Adipose tissue (tissue), 3 donors: Measurements from ENCODE around the gene CSAG1. TPM values are rescaled to one million over a fixed set of nuclear protein-coding genes. Genes with fewer than 3 reads are reported as not detected.
"Not testable (repeated sequence)": the region's sequence is repeated elsewhere in the genome, so short reads cannot be mapped to it uniquely, and the experiment has no call there.

ENCODE experiments used
- H3K27ac ChIP-seq: one replicate; pipeline ENCODE4 v1.5.1; 2013; ENCODE audit warnings: low read depth, low read length
- WGBS, 3 donors: extraction: QIAGEN DNeasy Blood & Tissue Kit; methylation state at CpG; one replicate each; pipeline ENCODE4 v1.1.7; 2013; 5-methylcytosine and 5-hydroxymethylcytosine counted together
- polyA plus RNA-seq, 3 donors: library from polyadenylated mRNA; stranded (reverse); fragments of 200-250 nt; gene quantifications; one replicate each; pipeline ENCODE4 v1.2.3, GENCODE V29; 2013
- donor health status: healthy with polysubstance abuse.
- donor health status: Bipolar disorder and iron deficiency.
- donor health status: healthy.

Gene CSAG1, protein sequence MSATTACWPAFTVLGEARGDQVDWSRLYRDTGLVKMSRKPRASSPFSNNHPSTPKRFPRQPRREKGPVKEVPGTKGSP
- not detected for polyA plus RNA-seq

DNA sequence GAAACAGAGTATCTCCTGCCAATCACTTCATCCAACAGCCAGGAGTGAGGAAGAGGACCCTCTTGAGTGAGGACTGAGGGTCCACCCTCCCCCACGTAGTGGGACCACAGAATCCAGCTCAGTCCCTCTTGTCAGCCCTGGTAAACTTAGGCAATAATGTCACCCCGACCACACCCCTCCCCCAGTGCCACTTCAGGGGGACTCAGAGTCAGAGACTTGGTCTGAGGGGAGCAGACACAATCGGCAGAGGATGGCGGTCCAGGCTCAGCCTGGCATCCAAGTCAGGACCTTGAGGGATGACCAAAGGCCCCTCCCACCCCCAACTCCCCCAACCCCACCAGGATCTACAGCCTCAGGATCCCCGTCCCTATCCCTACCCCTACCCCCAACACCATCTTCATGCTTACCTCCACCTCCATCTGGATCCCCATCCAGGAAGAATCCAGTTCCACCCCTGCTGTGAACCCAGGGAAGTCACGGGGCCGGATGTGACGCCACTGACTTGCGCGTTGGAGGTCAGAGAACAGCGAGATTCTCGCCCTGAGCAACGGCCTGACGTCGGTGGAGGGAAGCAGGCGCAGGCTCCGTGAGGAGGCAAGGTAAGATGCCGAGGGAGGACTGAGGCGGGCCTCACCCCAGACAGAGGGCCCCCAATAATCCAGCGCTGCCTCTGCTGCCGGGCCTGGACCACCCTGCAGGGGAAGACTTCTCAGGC lies at the start of gene CSAG1, which contains the start of gene MAGEA12:
CSAG1 (minus strand) TSS at position 461 of the 715 bp plus-strand sequence. CDS start 1,261 bp downstream, outside the sequence.
MAGEA12 (plus strand) TSS at position 497 of the 715 bp plus-strand sequence. CDS start 2,405 bp downstream, outside the sequence.
- 87 to 96% (median 95%) methylated on average over 17 to 18 of the region's 21 CpGs for WGBS, 3 donors
- H3K27ac ChIP-seq: no peak within 1 kb of the TSS

DNA sequence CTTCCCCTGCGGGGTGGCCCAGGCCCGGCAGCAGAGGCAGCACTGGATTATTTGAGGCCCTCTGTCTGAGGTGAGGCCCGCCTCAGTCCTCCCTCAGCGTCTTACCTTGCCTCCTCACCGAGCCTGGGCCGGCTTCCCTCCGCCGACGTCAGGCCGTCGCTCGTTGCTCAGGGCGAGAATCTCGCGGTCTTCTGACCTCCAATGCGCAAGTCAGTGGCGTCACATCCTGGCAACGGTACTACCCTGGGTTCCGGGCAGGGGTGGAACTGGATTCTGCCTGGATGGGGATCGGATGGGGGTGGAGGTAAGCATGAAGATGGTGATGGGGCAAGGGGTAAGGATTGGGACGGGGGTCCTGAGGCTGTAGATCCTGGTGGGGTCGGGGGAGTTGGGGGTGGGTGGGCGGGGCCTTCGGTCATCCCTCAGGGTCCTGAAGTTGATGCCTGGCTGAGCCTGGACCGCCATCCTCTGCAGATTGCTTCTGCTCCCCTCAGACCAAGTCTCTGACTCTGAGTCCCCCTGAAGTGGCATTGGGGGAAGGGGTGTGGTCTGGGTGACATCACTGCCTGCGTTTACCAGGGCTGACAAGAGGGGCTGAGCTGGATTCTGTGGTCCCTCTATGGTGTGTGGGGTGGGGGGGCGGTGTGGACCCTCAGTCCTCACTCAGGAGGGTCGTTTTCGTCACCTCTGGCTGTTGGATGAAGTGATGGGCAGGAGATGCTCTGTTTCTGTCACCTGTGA lies 36.2 kb upstream of the CSAG1 start, which contains the start of gene MAGEA6:
MAGEA6 (minus strand) TSS at position 141 of the 741 bp plus-strand sequence. CDS start 2,039 bp downstream, outside the sequence.
- WGBS, 3 donors: 86% methylated on average over 3 of the region's 29 CpGs; no CpG with 5 or more reads in 2 of the 3 donors
- H3K27ac ChIP-seq: not testable (repeated sequence)

DNA sequence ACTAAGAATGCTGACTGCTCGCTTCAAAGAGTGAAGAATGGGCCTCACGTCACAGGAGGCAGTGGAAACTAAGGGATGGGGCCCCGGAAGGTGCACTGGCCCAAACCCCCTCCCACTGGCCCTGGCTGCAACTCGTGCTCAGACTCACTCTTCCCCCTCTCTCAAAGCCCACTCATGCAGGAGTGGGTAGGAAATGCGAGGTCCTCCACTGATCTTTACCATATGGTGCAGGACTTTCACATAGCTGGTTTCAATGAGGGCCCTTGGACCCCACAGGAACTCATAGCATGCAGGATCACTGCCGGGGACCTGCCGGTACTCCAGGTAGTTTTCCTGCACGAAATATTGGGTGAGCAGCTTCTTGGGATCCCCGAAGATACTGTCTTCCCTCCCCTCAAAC lies 33.0 kb upstream of the CSAG1 start:
- WGBS, 3 donors: 71 to 84% (median 83%) methylated on average over 8 to 9 of the region's 9 CpGs
- H3K27ac ChIP-seq: not testable (repeated sequence)

GRCh38 chrX:152761582-152761981 lies 28.1 kb upstream of the CSAG1 start:
- H3K27ac ChIP-seq: not testable (repeated sequence)
- 56 to 88% (median 75%) methylated on average over 2 to 3 of the region's 7 CpGs for WGBS, 3 donors

DNA sequence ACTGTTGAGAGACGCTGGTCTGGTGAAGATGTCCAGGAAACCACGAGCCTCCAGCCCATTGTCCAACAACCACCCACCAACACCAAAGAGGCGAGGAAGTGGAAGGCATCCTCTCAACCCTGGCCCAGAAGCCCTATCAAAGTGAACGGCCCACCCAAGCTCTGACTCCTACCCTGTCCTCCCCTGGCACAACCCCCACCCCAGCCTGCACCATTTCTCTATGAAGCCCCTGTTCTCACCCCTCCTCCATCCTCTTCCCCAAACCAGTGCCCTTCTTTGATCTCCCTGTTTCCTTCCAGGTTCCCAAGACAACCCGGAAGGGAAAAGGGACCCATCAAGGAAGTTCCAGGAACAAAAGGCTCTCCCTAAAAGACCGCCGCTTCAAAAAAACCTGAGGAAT lies 26.0 kb upstream of the CSAG1 start:
- WGBS, 3 donors: 59 to 80% methylated on average over 3 of the region's 7 CpGs; no CpG with 5 or more reads in 1 of the 3 donors
- H3K27ac ChIP-seq: not testable (repeated sequence)

DNA sequence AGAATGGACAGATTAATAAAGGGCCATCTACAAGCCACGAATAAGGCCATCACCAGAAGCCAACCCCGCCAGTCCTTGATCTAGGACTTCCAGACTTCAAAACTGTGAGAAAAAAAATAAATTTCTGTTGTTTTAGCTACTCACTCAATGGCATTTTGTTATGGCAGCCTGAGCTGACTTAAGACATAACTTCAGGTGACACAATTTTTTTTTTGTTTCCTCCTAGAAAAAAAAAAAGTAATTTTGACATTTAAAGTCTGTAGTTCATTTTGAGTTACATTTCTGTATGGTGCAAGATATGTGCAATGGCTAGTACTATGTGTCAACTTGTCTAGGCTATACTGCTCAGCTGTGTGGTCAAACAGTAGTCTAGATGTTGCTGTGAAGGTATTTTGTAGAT lies 25.4 kb upstream of the CSAG1 start, which contains the start of gene CSAG3:
CSAG3 (plus strand) TSS at position 301 of the 400 bp plus-strand sequence.
- WGBS, 3 donors: no CpG with 5 or more reads among the region's 2 CpGs
- not testable (repeated sequence) for H3K27ac ChIP-seq

DNA sequence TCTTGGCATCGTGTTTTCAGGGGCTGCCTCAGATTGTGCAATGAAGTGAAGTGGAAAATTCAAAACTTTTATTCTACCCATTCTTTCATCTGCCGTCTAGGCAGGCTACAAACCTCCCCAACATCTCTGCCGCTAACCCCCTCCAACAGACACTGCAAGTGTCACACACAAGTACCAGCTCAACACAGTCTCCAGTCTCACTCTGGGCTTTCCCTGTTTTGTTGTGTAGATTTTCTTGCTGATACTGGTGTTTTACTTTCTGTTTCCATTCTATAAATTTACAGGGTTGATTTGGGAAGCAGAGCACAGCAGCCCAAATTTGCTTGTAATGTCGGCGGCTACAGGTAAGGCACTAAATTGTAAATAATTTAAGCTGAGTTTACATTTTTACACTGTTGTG lies 21.4 kb upstream of the CSAG1 start:
- no CpG with 5 or more reads among the region's 5 CpGs for WGBS, 3 donors
- H3K27ac ChIP-seq: not testable (repeated sequence)

- not testable (repeated sequence) for H3K27ac ChIP-seq
- no CpG with 5 or more reads among the region's 35 CpGs for WGBS, 3 donors
These were observed 20.4 kb upstream of the CSAG1 start, which contains the start of gene MAGEA2 for GRCh38 chrX:152753686-152754650. Gene MAGEA2 (minus strand): TSS chrX:152753842. CDS start chrX:152751363, 2,479 bp downstream.

DNA sequence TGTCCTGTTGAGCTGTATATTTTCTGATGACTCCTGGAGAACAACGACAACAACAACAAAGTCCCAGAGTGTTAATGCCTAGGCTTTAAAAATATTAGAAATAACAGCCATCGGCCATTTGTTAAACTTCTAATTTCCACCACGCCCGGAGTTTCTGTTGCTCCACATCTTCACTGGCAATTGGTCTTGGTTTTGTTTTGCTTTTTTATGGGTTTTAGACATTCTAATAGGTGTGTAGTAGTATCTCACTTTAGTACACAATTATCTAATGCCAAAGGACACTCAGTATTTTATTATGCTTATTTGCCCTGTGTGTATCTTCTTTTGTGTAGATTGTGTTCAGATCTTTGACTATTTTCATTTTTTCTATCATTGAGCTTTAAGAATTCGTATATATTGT lies 5.0 kb upstream of the CSAG1 start:
- WGBS, 3 donors: 78 to 90% (median 81%) methylated on average over 5 of the region's 5 CpGs
- no peak overlapping the region for H3K27ac ChIP-seq

DNA sequence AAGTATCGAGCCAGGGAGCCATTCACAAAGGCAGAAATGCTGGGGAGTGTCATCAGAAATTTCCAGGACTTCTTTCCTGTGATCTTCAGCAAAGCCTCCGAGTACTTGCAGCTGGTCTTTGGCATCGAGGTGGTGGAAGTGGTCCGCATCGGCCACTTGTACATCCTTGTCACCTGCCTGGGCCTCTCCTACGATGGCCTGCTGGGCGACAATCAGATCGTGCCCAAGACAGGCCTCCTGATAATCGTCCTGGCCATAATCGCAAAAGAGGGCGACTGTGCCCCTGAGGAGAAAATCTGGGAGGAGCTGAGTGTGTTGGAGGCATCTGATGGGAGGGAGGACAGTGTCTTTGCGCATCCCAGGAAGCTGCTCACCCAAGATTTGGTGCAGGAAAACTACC lies 3.0 kb upstream of the CSAG1 start:
- not testable (repeated sequence) for H3K27ac ChIP-seq
- 80 to 87% (median 83%) methylated on average over 11 to 12 of the region's 12 CpGs for WGBS, 3 donors

- 81 to 93% (median 90%) methylated on average over 6 to 12 of the region's 12 CpGs for WGBS, 3 donors
- no peak overlapping the region for H3K27ac ChIP-seq
These were observed 2.5 kb upstream of the CSAG1 start for GRCh38 chrX:152735860-152736511.

GRCh38 chrX:152735101-152735500 lies 1.6 kb upstream of the CSAG1 start:
- 62 to 85% (median 65%) methylated on average over 2 of the region's 2 CpGs for WGBS, 3 donors

GRCh38 chrX:152734143-152734858 lies 780 bp upstream of the CSAG1 start:
- WGBS, 3 donors: 86 to 96% (median 93%) methylated on average over 10 to 22 of the region's 22 CpGs
- not testable (repeated sequence) for H3K27ac ChIP-seq

More at GRCh38 chrX:152735101-152735500, 1.6 kb upstream of the CSAG1 start:
- no peak overlapping the region for H3K27ac ChIP-seq

- no peak overlapping the region for H3K27ac ChIP-seq
- 67 to 77% (median 77%) methylated on average over 4 to 7 of the region's 7 CpGs for WGBS, 3 donors
These were observed 8.1 kb downstream of the CSAG1 start for GRCh38 chrX:152725409-152725808.

- no CpG with 5 or more reads among the region's 35 CpGs for WGBS, 3 donors
- not testable (repeated sequence) for H3K27ac ChIP-seq
These were observed 19.4 kb downstream of the CSAG1 start, which contains the start of gene MAGEA2B for GRCh38 chrX:152713815-152714787. Gene MAGEA2B (plus strand): TSS chrX:152714628. CDS start chrX:152717107, 2,479 bp downstream.

GRCh38 chrX:152713195-152713594 lies 20.3 kb downstream of the CSAG1 start:
- WGBS, 3 donors: no CpG with 5 or more reads among the region's 5 CpGs
- not testable (repeated sequence) for H3K27ac ChIP-seq
